ENCODE results near the gene ELP4. TPM values are rescaled to one million over a fixed set of nuclear protein-coding genes. Genes with fewer than 3 reads are reported as not detected.
"Not testable (repeated sequence)": the region's sequence is repeated elsewhere in the genome, so short reads cannot be mapped to it uniquely, and the experiment has no call there.

ELP4 gene
- total RNA-seq, 3 donors from 2014 or later: 15.7 to 17.6 (median 16.1) TPM

GRCh38 chr11:31720671-31721365 is 211.3 kb downstream of the ELP4 start:
- H3K27me3 Mint-ChIP-seq (ENCODE audit: low read depth): no peaks in the 10 kb centered on the region
- H3K4me1 Mint-ChIP-seq (ENCODE audit: low read depth): no peaks in the 10 kb centered on the region

DNA sequence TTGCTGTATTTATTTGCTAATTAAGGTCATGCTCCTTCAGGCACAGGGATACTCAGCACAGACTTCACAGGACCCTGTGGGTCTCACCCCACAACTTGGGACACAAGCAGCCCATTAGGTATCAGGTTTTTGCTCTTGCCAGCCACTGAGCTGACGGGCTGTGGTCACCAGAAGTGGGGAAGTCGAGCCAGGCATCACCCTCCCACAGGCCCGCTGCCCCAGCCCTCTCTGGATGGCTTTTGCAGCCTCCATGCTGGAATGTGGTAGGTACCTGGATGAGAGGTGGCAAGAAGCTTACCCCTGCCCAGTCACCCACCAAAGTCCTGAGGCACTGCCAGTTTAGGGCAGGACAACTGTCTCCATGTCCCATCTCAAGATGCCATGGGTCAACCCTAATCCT is 213.2 kb downstream of the ELP4 start:
- no peaks in the 10 kb centered on the region for H3K27me3 Mint-ChIP-seq (ENCODE audit: low read depth)
- H3K36me3 Mint-ChIP-seq (ENCODE audit: insufficient read depth): peaks cover 36% of the 10 kb centered on the region
- H3K4me3 Mint-ChIP-seq: no peak overlapping the region
- peaks cover 4% of the 10 kb centered on the region for H3K9me3 Mint-ChIP-seq
- no peak for ATAC-seq
- H3K4me1 Mint-ChIP-seq (ENCODE audit: low read depth): no peaks in the 10 kb centered on the region
- DNase-seq: no peak

More at GRCh38 chr11:31720671-31721365, 211.3 kb downstream of the ELP4 start:
- Mint-ChIP-seq H3K4me3 (no peak overlapping the region), H3K9me3 (no peaks in the 10 kb centered on the region), H3K36me3 (ENCODE audit: insufficient read depth) (peaks cover 27% of the 10 kb centered on the region)
- ATAC-seq: no peak
- DNase-seq: no peak

DNA sequence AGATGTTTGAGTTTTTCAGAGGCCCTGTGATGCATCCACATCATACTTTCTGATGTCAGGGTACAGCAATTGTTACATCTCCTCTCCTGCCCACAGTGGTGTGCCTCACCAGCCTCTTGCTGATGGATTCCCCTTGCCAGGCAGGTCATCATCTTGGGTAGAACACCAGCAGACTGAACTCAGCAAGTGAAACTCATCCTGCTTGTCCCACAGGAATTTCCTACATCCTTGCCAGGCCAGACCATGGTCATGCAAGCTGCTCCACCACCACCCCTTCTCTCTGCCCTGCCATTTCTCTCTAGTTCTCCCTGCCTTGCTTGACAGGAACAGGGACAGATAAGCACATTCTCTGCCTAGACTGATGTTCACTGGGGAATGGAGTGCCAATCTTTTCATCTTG is 215.6 kb downstream of the ELP4 start:
- ATAC-seq: no peak
- DNase-seq: no peak
- Mint-ChIP-seq H3K4me1 (ENCODE audit: low read depth) (no peaks in the 10 kb centered on the region), H3K27me3 (ENCODE audit: low read depth) (no peaks in the 10 kb centered on the region), H3K36me3 (ENCODE audit: insufficient read depth) (peaks cover 34% of the 10 kb centered on the region), H3K4me3 (no peak overlapping the region), H3K9me3 (peaks cover 4% of the 10 kb centered on the region)

DNA sequence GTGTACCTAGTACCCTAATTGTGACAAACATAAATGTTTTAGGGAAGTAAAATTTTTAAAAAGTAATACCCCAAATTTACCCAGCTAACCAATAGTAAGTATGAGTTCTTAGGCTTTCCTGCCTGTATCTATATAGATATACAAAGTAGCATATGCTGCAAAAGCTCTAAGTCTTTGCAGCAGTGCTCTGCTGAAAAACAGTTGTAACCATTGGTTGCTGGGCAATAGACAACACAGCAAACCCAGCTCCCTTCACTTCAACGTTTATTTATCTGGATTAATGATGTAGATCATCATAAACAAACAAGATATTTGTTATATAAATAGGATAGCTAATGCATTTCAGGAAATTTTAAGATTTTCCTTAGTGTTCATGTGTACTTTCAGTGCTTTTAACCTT is 218.9 kb downstream of the ELP4 start:
- Mint-ChIP-seq H3K4me1 (ENCODE audit: low read depth) (no peaks in the 10 kb centered on the region), H3K27me3 (ENCODE audit: low read depth) (no peaks in the 10 kb centered on the region), H3K36me3 (ENCODE audit: insufficient read depth) (peaks cover 33% of the 10 kb centered on the region), H3K9me3 (peaks cover 24% of the 10 kb centered on the region), H3K4me3 (no peak overlapping the region)
- DNase-seq (no peak), ATAC-seq (no peak)

DNA sequence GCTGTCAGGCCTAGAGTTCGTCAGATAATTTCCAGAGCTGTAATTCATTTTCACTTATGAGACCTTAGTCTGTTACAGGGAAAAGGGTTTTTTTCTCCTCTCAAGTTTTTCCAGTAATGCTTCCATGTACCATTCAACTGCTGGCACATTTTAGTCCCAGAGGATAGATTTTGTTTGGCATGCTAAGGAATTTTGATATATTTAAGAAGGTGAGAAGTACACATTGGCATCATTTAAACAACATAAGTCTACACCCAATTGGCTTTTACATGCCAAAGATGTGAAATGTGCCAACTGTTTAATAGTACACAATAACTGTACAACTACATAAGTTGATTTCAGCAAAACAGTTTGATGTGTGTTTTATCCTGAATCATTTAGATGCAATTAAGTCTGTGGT is 230.6 kb downstream of the ELP4 start:
- H3K27me3 Mint-ChIP-seq (ENCODE audit: low read depth): no peaks in the 10 kb centered on the region
- H3K9me3 Mint-ChIP-seq: peaks cover 10% of the 10 kb centered on the region
- H3K4me1 Mint-ChIP-seq (ENCODE audit: low read depth): no peaks in the 10 kb centered on the region
- peaks cover 4% of the 10 kb centered on the region for H3K36me3 Mint-ChIP-seq (ENCODE audit: insufficient read depth)
- DNase-seq (no peak), ATAC-seq (no peak)
- no peak overlapping the region for H3K4me3 Mint-ChIP-seq

DNA sequence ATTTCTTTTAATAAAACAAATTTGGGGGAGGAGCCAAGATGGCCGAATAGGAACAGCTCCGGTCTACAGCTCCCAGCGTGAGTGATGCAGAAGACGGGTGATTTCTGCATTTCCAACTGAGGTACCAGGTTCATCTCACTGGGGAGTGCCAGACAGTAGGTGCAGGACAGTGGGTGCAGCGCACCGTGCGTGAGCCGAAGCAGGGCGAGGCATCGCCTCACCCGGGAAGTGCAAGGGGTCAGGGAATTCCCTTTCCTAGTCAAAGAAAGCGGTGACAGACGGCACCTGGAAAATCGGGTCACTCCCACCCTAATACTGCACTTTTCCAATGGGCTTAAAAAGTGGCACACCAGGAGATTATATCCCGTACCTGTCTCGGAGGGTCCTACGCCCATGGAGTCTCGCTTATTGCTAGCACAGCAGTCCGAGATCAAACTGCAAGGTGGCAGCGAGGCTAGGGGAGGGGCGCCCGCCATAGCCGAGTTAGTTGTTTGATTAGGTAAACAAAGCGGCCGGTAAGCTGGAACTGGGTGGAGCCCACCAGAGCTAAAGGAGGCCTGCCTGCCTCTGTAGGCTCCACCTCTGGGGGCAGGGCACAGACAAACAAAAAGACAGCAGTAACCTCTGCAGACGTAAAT is 231.3 kb downstream of the ELP4 start:
- DNase-seq: not testable (repeated sequence)

GRCh38 chr11:31747581-31747980 is 238.0 kb downstream of the ELP4 start:
- ATAC-seq (no peak), DNase-seq (no peak)
- Mint-ChIP-seq H3K36me3 (ENCODE audit: insufficient read depth) (peaks cover 8% of the 10 kb centered on the region), H3K9me3 (peaks cover 5% of the 10 kb centered on the region), H3K27me3 (ENCODE audit: low read depth) (no peaks in the 10 kb centered on the region), H3K4me1 (ENCODE audit: low read depth) (no peaks in the 10 kb centered on the region), H3K4me3 (no peak overlapping the region)

More for the DNA sequence above, 231.3 kb downstream of the ELP4 start:
- not testable (repeated sequence) for ATAC-seq; H3K9me3 Mint-ChIP-seq; H3K4me1 Mint-ChIP-seq (ENCODE audit: low read depth); H3K36me3 Mint-ChIP-seq (ENCODE audit: insufficient read depth); H3K27me3 Mint-ChIP-seq (ENCODE audit: low read depth); H3K4me3 Mint-ChIP-seq

DNA sequence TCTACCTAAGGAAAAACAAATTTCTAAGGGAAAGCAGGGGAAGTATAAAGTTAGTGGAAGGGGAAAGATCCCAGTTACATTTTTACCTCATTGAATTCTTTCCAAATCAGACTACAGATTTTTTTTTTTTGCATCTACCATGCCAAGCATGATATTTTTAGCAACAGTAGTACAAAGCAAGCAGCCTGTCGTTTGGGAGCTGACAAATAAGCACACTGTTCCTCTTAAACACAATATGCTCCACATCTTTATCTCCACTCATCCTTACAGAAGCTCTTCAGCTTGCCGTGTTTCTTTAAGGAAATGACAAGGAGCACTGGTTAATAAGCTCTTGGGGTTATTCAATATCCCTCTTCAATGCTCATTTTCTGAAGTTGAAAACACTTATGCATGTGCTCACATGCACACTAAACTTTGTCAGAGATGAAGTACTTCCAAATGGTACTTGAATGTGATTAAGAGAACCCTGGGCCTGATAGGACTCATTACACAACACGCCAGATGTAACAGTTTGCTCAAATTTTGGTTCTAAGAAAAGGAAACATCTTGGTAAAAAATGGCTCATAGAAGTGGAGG is 247.8 kb downstream of the ELP4 start:
- no peaks in the 10 kb centered on the region for H3K27me3 Mint-ChIP-seq (ENCODE audit: low read depth)
- no peak overlapping the region for H3K4me3 Mint-ChIP-seq
- no peak for ATAC-seq
- H3K36me3 Mint-ChIP-seq (ENCODE audit: insufficient read depth): peaks cover 3% of the 10 kb centered on the region
- DNase-seq: no peak
- H3K9me3 Mint-ChIP-seq: no peaks in the 10 kb centered on the region
- no peaks in the 10 kb centered on the region for H3K4me1 Mint-ChIP-seq (ENCODE audit: low read depth)

DNA sequence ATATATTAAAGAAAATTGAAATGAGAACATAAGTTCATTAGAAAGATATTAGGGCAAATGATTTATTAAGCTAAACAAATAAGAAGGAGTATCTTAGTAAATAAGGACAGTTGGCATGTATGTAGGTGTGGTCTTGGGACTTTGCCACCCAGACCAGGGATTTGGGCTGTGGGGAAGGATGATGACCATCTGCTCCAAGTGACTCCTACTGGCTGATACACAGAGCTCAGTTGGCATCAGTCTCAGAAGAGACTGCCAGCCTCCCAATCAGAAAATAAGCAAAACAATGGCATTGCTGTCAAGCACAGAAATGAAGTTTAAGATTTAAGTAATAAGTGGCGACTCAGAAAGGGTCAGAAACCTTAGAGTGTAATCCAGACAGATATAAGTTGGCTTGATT is 252.1 kb downstream of the ELP4 start:
- H3K27me3 Mint-ChIP-seq (ENCODE audit: low read depth): no peaks in the 10 kb centered on the region
- no peaks in the 10 kb centered on the region for H3K4me1 Mint-ChIP-seq (ENCODE audit: low read depth)
- peaks cover 5% of the 10 kb centered on the region for H3K36me3 Mint-ChIP-seq (ENCODE audit: insufficient read depth)
- DNase-seq (no peak), ATAC-seq (no peak)
- no peaks in the 10 kb centered on the region for H3K9me3 Mint-ChIP-seq
- H3K4me3 Mint-ChIP-seq: no peak overlapping the region

GRCh38 chr11:31763296-31763695 is 253.7 kb downstream of the ELP4 start:
- ATAC-seq (no peak), DNase-seq (no peak)
- Mint-ChIP-seq H3K36me3 (ENCODE audit: insufficient read depth) (peaks cover 3% of the 10 kb centered on the region), H3K9me3 (no peaks in the 10 kb centered on the region), H3K27me3 (ENCODE audit: low read depth) (no peaks in the 10 kb centered on the region), H3K4me3 (no peak overlapping the region), H3K4me1 (ENCODE audit: low read depth) (no peaks in the 10 kb centered on the region)

GRCh38 chr11:31764261-31764660 is 254.7 kb downstream of the ELP4 start:
- Mint-ChIP-seq H3K9me3 (no peaks in the 10 kb centered on the region), H3K27me3 (ENCODE audit: low read depth) (no peaks in the 10 kb centered on the region), H3K36me3 (ENCODE audit: insufficient read depth) (peaks cover 2% of the 10 kb centered on the region), H3K4me3 (no peak overlapping the region), H3K4me1 (ENCODE audit: low read depth) (no peaks in the 10 kb centered on the region)
- DNase-seq (no peak), ATAC-seq (no peak)

GRCh38 chr11:31764766-31765165 is 255.2 kb downstream of the ELP4 start:
- Mint-ChIP-seq H3K4me3 (no peak overlapping the region), H3K27me3 (ENCODE audit: low read depth) (no peaks in the 10 kb centered on the region), H3K9me3 (no peaks in the 10 kb centered on the region), H3K36me3 (ENCODE audit: insufficient read depth) (peaks cover 2% of the 10 kb centered on the region), H3K4me1 (ENCODE audit: low read depth) (no peaks in the 10 kb centered on the region)
- DNase-seq (no peak), ATAC-seq (no peak)

- peaks cover 6% of the 10 kb centered on the region for H3K36me3 Mint-ChIP-seq (ENCODE audit: insufficient read depth)
- ATAC-seq (no peak), DNase-seq (no peak)
- no peaks in the 10 kb centered on the region for H3K27me3 Mint-ChIP-seq (ENCODE audit: low read depth)
- no peaks in the 10 kb centered on the region for H3K9me3 Mint-ChIP-seq
- no peaks in the 10 kb centered on the region for H3K4me1 Mint-ChIP-seq (ENCODE audit: low read depth)
- no peak overlapping the region for H3K4me3 Mint-ChIP-seq
Measured at GRCh38 chr11:31767066-31767465, 257.5 kb downstream of the ELP4 start.

DNA sequence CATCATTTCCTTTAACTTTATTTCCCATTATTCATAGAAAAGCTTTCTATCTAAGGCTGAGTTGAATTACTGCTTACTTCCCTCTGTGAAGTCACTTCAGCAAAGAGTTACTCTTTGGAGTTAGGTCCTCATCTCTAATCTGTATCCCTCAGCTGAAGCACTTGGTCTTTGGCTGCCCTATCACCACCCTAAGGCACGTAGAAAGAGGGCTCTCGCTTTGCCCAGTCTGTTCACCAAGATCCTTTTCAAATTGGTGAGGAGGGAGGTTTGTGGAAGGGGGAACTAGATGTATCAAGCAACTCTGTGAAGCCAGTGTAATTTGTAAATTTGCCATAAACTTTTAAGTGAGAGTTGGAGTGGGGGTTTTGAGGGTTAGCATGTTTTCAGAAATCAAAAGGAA is 258.1 kb downstream of the ELP4 start:
- H3K9me3 Mint-ChIP-seq: no peaks in the 10 kb centered on the region
- H3K4me1 Mint-ChIP-seq (ENCODE audit: low read depth): no peaks in the 10 kb centered on the region
- no peak overlapping the region for H3K4me3 Mint-ChIP-seq
- H3K36me3 Mint-ChIP-seq (ENCODE audit: insufficient read depth): peaks cover 11% of the 10 kb centered on the region
- no peak for DNase-seq
- H3K27me3 Mint-ChIP-seq (ENCODE audit: low read depth): no peaks in the 10 kb centered on the region
- no peak for ATAC-seq
